GM12878 (cell line): ENCODE measurements around the gene CDCA3. TPM values are rescaled to one million over a fixed set of nuclear protein-coding genes. Genes with fewer than 3 reads are reported as not detected.

ENCODE experiments used
- ATAC-seq: fragments of 200-7000 bp; cut with Tn5 transposase; 3 replicates; pipeline ENCODE4 v1.9.1; 2020; ENCODE audit warnings: mild to moderate bottlenecking, moderate library complexity
- BruUV-seq: library from RNA; stranded (reverse); fragments of 400-500 nt; replicated peaks from 2 replicates; lab custom pipeline; 2021; lab: Mats Ljungman, UMichigan
- CTCF ChIA-PET: fragments of 300-600 bp; sonication (Branson Sonifier 250); formaldehyde crosslinking; extraction: SDS; loops from one replicate; lab custom pipeline; 2021; ENCODE audit warnings: inconsistent platforms; lab: Yijun Ruan, JAX
- POLR2A ChIA-PET: fragments of 350-600 bp; formaldehyde crosslinking; extraction: SDS; loops from one replicate; lab custom pipeline; 2021; ENCODE audit warnings: inconsistent platforms; lab: Charles Lee
- RAD21 ChIA-PET: fragments of 300-600 bp; sonication (Branson Sonifier 250); formaldehyde crosslinking; loops from one replicate; lab custom pipeline; 2023; ENCODE audit warnings: antibody characterized with exemption; ENCODE audit not compliant: unreplicated experiment; lab: Charles Lee
- SMC1A ChIA-PET: fragments of 300-600 bp; sonication (Branson Sonifier 250); formaldehyde crosslinking; loops from one replicate; lab custom pipeline; 2023; ENCODE audit not compliant: unreplicated experiment, uncharacterized antibody; lab: Charles Lee
- DNase-seq: peaks from one replicate; pipeline ENCODE4 v3.0.0-alpha.2; 2011; ENCODE audit warnings: low read depth, low spot score
- FAIRE-seq: peaks from 3 replicates; lab custom pipeline; 2011; peaks lifted over from hg19 to GRCh38; lab: Jason Lieb, UNC
- H2AFZ ChIP-seq: 2 replicates; pipeline ENCODE4 v1.6.0; 2011; ENCODE audit warnings: low read depth, low read length, control low read depth; ENCODE audit not compliant: control insufficient read depth
- H3K27ac ChIP-seq: 2 replicates; pipeline ENCODE4 v1.5.1; 2011; ENCODE audit warnings: control low read depth; ENCODE audit not compliant: control insufficient read depth, insufficient read depth
- H3K27me3 ChIP-seq, 2 experiments: replicated peaks in 1 of 2; 2 replicates each; pipeline versions ENCODE4 v1.6.0 to v1.6.1; 2011; ENCODE audit warnings: low read length in 1 of 2; ENCODE audit not compliant: control insufficient read depth in 2 of 2, insufficient read depth in 2 of 2
- H3K36me3 ChIP-seq, 2 experiments: 2 replicates each; pipeline ENCODE4 v1.5.1; 2011; ENCODE audit warnings: low read length in 1 of 2; ENCODE audit not compliant: control insufficient read depth in 2 of 2, insufficient read depth in 2 of 2
- H3K4me1 ChIP-seq: 2 replicates; pipeline ENCODE4 v1.6.1; 2011; ENCODE audit warnings: mild to moderate bottlenecking, low read length, moderate library complexity, mixed read lengths; ENCODE audit not compliant: control insufficient read depth, insufficient read depth
- H3K4me2 ChIP-seq: 2 replicates; pipeline ENCODE4 v1.6.0; 2011; ENCODE audit warnings: control low read depth; ENCODE audit not compliant: control insufficient read depth, insufficient read depth
- H3K4me3 ChIP-seq: fragments of 200-600 bp; sonication (generic); 2 replicates; pipeline ENCODE4 v1.5.1; 2016
- H3K79me2 ChIP-seq: 2 replicates; pipeline ENCODE4 v1.6.0; 2011; ENCODE audit warnings: low read length; ENCODE audit not compliant: control insufficient read depth, insufficient read depth
- H3K9ac ChIP-seq: 2 replicates; pipeline ENCODE4 v1.8.0; 2011; ENCODE audit warnings: low read length, control low read depth, mixed read lengths; ENCODE audit not compliant: control insufficient read depth, insufficient read depth
- H3K9me3 ChIP-seq: replicated peaks from 3 replicates; pipeline ENCODE4 v1.5.1; 2011; ENCODE audit warnings: mild to moderate bottlenecking, low read length; ENCODE audit not compliant: control insufficient read depth, insufficient read depth
- H4K20me1 ChIP-seq: 2 replicates; pipeline ENCODE4 v1.6.0; 2011; ENCODE audit not compliant: control insufficient read depth, insufficient read depth
- BACH1 ChIP-seq: fragments of 450-650 bp; IDR thresholded peaks from 2 replicates; pipeline ENCODE4 v1.6.1; 2017; ENCODE audit warnings: mild to moderate bottlenecking, borderline replicate concordance
- BCLAF1 ChIP-seq: fragments of 450-650 bp; IDR thresholded peaks from 2 replicates; pipeline ENCODE4 v1.6.1; 2017; ENCODE audit warnings: antibody characterized with exemption, mild to moderate bottlenecking, moderate library complexity
- BMI1 ChIP-seq: fragments of 450-650 bp; IDR thresholded peaks from 2 replicates; pipeline ENCODE4 v1.6.1; 2016; ENCODE audit warnings: mild to moderate bottlenecking, moderate library complexity, borderline replicate concordance
- CBX3 ChIP-seq: fragments of 200-600 bp; sonication (generic); IDR thresholded peaks from 2 replicates; pipeline ENCODE4 v1.6.1; 2016; ENCODE audit warnings: low read depth, borderline replicate concordance
- CEBPB ChIP-seq, 2 experiments: fragments of 150-350 bp in 1 of 2; IDR thresholded peaks; 2 replicates each; pipeline ENCODE4 v1.6.1; 2012 to 2014; ENCODE audit warnings: low read depth in 2 of 2, low read length in 2 of 2, borderline replicate concordance in 1 of 2, inconsistent platforms in 1 of 2
- CEBPZ ChIP-seq: fragments of 150-350 bp; IDR thresholded peaks from 2 replicates; pipeline ENCODE4 v1.6.1; 2016; ENCODE audit warnings: low read depth, low read length
- DPF2 ChIP-seq: fragments of 450-650 bp; IDR thresholded peaks from 2 replicates; pipeline ENCODE4 v1.6.1; 2017; ENCODE audit warnings: mild to moderate bottlenecking
- EZH2 ChIP-seq: IDR thresholded peaks from 2 replicates; pipeline ENCODE4 v1.6.1; 2012; ENCODE audit warnings: low read depth, mild to moderate bottlenecking, control low read depth, inconsistent platforms, low read length, borderline replicate concordance; ENCODE audit not compliant: control insufficient read depth
- FOXK2 ChIP-seq: fragments of 450-650 bp; IDR thresholded peaks from 2 replicates; pipeline ENCODE4 v1.6.1; 2017; ENCODE audit warnings: mild to moderate bottlenecking, moderate library complexity
- FOXM1 ChIP-seq: IDR thresholded peaks from 2 replicates; pipeline ENCODE4 v1.6.1; 2012; ENCODE audit warnings: low read depth, mild to moderate bottlenecking, inconsistent platforms, low read length, moderate library complexity
- JUNB ChIP-seq: IDR thresholded peaks from 2 replicates; pipeline ENCODE4 v1.6.1; 2016; ENCODE audit warnings: antibody characterized with exemption, mild to moderate bottlenecking
- NKRF ChIP-seq: fragments of 450-650 bp; conservative IDR thresholded peaks from 2 replicates; pipeline ENCODE4 v1.6.1; 2017; ENCODE audit warnings: mild to moderate bottlenecking, moderate library complexity
- NR2C2 ChIP-seq: IDR thresholded peaks from 2 replicates; pipeline ENCODE4 v1.6.1; 2011; ENCODE audit warnings: borderline replicate concordance, low read depth; ENCODE audit not compliant: control insufficient read depth, insufficient read length
- RBBP5 ChIP-seq: fragments of 200-600 bp; sonication (generic); conservative IDR thresholded peaks from 2 replicates; pipeline ENCODE4 v1.6.1; 2016
- TCF3 ChIP-seq: IDR thresholded peaks from 2 replicates; pipeline ENCODE4 v1.6.1; 2012; ENCODE audit warnings: low read depth, mild to moderate bottlenecking, low read length, borderline replicate concordance; ENCODE audit not compliant: insufficient read depth
- WGBS: methylation state at CpG from one replicate; pipeline ENCODE4 v1.1.6; 2016; ENCODE audit warnings: low lambda C conversion rate; ENCODE audit not compliant: insufficient replicate concordance, insufficient coverage; ENCODE audit errors: missing lambda C conversion rate; 5-methylcytosine and 5-hydroxymethylcytosine counted together
- in situ Hi-C: fragments of 300-500 bp; cut with MboI; formaldehyde crosslinking; loops from 9 replicates; pipeline ENCODE4 v1.14.3; 2018; ENCODE audit warnings: mixed read lengths
- intact Hi-C: fragments of 100-400 bp; cut with micrococcal nuclease; formaldehyde crosslinking; loops from one replicate; pipeline ENCODE4 v1.14.2; 2022; ENCODE audit not compliant: unreplicated experiment
- polyA plus RNA-seq, 11 experiments: library from polyadenylated mRNA; depleted of rRNA in 4 of 11; unstranded in 6 of 11; stranded (reverse) in 5 of 11; fragments of >200 nt; fragmentation: Nextera tagmentation in 4 of 11; fragmentation: Illumina TruSeq in 1 of 11; extraction: Ambion mirVana in 4 of 11; extraction: Trizol in 1 of 11; gene quantifications; 1 replicate in 1 of 11; 2 replicates in 10 of 11; pipeline versions ENCODE4 v1.2.1 to v1.2.3, GENCODE V29; 2011 to 2016; ENCODE audit warnings: inconsistent platforms in 2 of 11, missing spikeins in 2 of 11, low read depth in 1 of 11
- total RNA-seq, 4 experiments: library from RNA; depleted of rRNA in 3 of 4; stranded (reverse); fragments of >200 nt in 3 of 4; fragmentation: Illumina TruSeq in 1 of 4; extraction: Trizol in 1 of 4; gene quantifications; 2 replicates each; pipeline versions ENCODE4 v1.2.1 to v1.2.3, GENCODE V29; 2013 to 2021

CDCA3 gene
- total and polyA plus RNA-seq, 10 of the 15 experiments (the other 5 are each of a cell fraction or from before 2014, with no cell fraction given) = 34.5 to 148 (median 97.4) TPM

- no peak overlapping the region for H3K4me2 ChIP-seq
- H3K27me3 ChIP-seq = no peaks in the 10 kb centered on the region
- BruUV-seq = no TSS peak
- peaks cover 7% of the 10 kb centered on the region; the same call in 1 of the 2 replicates for H3K4me1 ChIP-seq
- FAIRE-seq = no peak
- ChIA-PET POLR2A (no interaction called here), SMC1A (interaction anchor here (0.8 to 1.1 kb wide), 2 partner anchors 10 to 125 kb away, joined by 3 read pairs; no protein-coding TSS in a partner anchor), RAD21 (no interaction called here), CTCF (interaction anchor here (0.9 to 2.4 kb wide), 4 partner anchors 24 to 211 kb away, joined by 4 to 9 read pairs (median 6); partner anchors contain the start of gene SPSB2)
- no peaks in the 10 kb centered on the region for H3K36me3 ChIP-seq
- no peak for ATAC-seq
- H3K9me3 ChIP-seq = no peaks in the 10 kb centered on the region
- no peak overlapping the region for H3K4me3 ChIP-seq
- no peaks in the 10 kb centered on the region for H4K20me1 ChIP-seq
- no peak overlapping the region for H3K27ac ChIP-seq
- intact Hi-C loops (no loop called here), in situ Hi-C loops (no loop called here)
- no peak overlapping the region for H3K9ac ChIP-seq
- DNase-seq = no peak
- H3K79me2 ChIP-seq = no peaks in the 10 kb centered on the region
- 73% methylated on average over 6 of the region's 6 CpGs for WGBS
- H2AFZ ChIP-seq = no peak overlapping the region
- TF ChIP-seq DPF2 (no peak), CEBPZ (no peak), FOXM1 (no peak), CBX3 (no peak), NR2C2 (no peak), BACH1 (no peak), CEBPB (IDR thresholded peaks at IDR 0.05; ENCODE audit: borderline replicate concordance in 1 of 2, low read depth in 2 of 2, low read length in 2 of 2) (no peak), NKRF (no peak), RBBP5 (no peak), JUNB (no peak), TCF3 (no peak), BMI1 (no peak), BCLAF1 (no peak), EZH2 (no peak), FOXK2 (no peak)
These were observed 45.9 kb upstream of the CDCA3 start for GRCh38 chr12:6896846-6897435.
